ENCODE data around the gene SPN.
"Not testable (repeated sequence)": the region's sequence is repeated elsewhere in the genome, so short reads cannot be mapped to it uniquely, and the experiment has no call there.

SPN gene

DNA sequence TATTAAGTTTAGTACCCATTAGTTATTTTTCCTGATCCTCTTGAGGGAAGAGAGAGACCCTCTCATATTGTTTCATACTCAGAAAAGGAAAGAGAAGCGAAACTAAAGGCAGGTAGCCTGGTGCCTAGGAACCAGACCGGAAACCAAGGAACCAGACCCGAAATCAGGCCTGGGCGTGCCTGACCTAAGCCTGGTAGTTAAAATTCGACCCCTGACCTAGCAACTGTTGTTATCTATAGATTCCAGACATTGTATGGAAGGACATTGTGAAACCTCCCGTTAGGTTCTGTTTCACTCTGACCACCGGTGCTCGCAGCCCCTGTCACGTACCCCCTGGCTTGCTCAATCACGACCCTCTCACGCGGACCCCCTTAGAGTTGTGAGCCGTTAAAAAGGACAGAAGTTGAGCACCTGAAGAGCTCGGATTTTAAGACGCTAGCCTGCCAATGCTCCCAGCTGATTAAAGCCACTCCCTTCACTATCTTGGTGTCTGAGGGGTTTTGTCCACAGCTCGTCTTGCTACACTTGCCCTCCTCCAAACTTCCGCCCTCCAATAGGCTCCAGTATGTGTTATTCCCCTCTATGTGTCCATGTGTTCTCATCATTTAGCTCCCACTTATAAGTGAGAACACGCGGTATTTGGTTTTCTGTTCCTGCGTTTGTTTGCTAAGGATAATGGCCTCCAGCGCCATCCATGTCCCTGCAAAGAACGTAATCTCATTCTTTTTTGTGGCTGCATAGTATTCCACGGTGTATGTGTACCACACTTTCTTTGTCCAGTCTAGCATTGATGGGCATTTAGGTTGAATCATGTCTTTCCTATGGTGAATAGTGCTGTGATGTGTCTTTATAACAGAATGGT lies 26.7 kb downstream of the SPN start:
- H3K36me3 ChIP-seq (ENCODE audit: control insufficient read depth in 2 of 2, insufficient read depth in 2 of 2, low read length in 2 of 2); H3K9me3 ChIP-seq (ENCODE audit: control insufficient read depth in 2 of 2, low read length in 2 of 2); H3K27ac ChIP-seq (ENCODE audit: low read depth in 2 of 2, low read length in 2 of 2); H3K4me1 ChIP-seq (ENCODE audit: control insufficient read depth in 2 of 2, insufficient read depth in 2 of 2, low read length in 2 of 2); H3K9ac ChIP-seq (ENCODE audit: low read depth in 1 of 2, low read length in 2 of 2); H3K4me3 ChIP-seq (ENCODE audit: low read length in 2 of 2); H3K27me3 ChIP-seq (ENCODE audit: control insufficient read depth in 2 of 2, insufficient read depth in 2 of 2, low read length in 2 of 2): not testable (repeated sequence)

DNA sequence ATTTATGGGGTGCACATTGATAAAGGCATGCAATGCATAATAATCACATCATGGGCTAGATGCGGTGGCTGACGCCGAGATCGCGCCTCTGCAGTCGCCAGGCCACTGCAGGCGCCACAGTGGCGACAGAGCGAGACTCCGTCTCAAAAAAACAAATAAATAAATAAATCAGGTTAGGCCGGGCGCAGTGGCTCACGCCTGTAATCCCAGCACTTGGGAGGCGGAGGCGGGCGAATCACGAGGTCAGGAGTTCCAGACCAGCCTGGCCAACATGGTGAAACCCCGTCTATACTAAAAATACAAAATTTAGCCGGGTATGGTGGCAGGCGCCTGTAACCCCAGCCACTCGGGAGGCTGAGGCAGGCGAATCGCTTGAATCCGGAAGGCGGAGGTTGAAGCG lies 29.6 kb downstream of the SPN start:
- H3K9me3 ChIP-seq (ENCODE audit: control insufficient read depth in 2 of 2, low read length in 2 of 2); H3K4me3 ChIP-seq (ENCODE audit: low read length in 2 of 2); H3K36me3 ChIP-seq (ENCODE audit: control insufficient read depth in 2 of 2, insufficient read depth in 2 of 2, low read length in 2 of 2); H3K4me1 ChIP-seq (ENCODE audit: control insufficient read depth in 2 of 2, insufficient read depth in 2 of 2, low read length in 2 of 2); H3K9ac ChIP-seq (ENCODE audit: low read depth in 1 of 2, low read length in 2 of 2); H3K27me3 ChIP-seq (ENCODE audit: control insufficient read depth in 2 of 2, insufficient read depth in 2 of 2, low read length in 2 of 2); H3K27ac ChIP-seq (ENCODE audit: low read depth in 2 of 2, low read length in 2 of 2): not testable (repeated sequence)

DNA sequence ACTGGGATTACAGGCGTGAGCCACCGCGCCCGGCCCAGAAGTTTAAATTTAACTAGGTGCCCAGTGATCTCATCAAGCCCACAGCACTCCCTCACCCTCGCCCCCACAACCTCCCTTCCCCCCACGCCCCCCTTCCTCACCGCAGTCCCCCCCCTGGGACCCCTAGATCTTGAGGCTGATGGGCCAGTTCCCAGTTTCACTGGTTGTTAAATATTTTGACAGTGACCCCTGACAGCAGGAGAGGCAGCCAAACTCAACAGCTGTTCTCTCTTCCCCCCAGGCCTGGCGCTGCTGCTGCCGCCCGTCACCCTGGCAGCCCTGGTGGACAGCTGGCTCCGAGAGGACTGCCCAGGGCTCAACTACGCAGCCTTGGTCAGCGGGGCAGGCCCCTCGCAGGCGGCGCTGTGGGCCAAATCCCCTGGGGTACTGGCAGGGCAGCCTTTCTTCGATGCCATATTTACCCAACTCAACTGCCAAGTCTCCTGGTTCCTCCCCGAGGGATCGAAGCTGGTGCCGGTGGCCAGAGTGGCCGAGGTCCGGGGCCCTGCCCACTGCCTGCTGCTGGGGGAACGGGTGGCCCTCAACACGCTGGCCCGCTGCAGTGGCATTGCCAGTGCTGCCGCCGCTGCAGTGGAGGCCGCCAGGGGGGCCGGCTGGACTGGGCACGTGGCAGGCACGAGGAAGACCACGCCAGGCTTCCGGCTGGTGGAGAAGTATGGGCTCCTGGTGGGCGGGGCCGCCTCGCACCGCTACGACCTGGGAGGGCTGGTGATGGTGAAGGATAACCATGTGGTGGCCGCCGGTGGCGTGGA lies 31.5 kb downstream of the SPN start:
- peaks cover 0 to 5% of the 10 kb centered on the region in 2 donors for H3K4me1 ChIP-seq (ENCODE audit: control insufficient read depth in 2 of 2, insufficient read depth in 2 of 2, low read length in 2 of 2)
- no peaks in the 10 kb centered on the region for H3K9me3 ChIP-seq (ENCODE audit: control insufficient read depth in 2 of 2, low read length in 2 of 2)
- no peak overlapping the region for H3K9ac ChIP-seq (ENCODE audit: low read depth in 1 of 2, low read length in 2 of 2)
- H3K27me3 ChIP-seq (ENCODE audit: control insufficient read depth in 2 of 2, insufficient read depth in 2 of 2, low read length in 2 of 2): no peaks in the 10 kb centered on the region
- no peak overlapping the region for H3K4me3 ChIP-seq (ENCODE audit: low read length in 2 of 2)
- peaks cover 0 to 7% of the 10 kb centered on the region in 2 donors for H3K36me3 ChIP-seq (ENCODE audit: control insufficient read depth in 2 of 2, insufficient read depth in 2 of 2, low read length in 2 of 2)
- H3K27ac ChIP-seq (ENCODE audit: low read depth in 2 of 2, low read length in 2 of 2): no peak overlapping the region

DNA sequence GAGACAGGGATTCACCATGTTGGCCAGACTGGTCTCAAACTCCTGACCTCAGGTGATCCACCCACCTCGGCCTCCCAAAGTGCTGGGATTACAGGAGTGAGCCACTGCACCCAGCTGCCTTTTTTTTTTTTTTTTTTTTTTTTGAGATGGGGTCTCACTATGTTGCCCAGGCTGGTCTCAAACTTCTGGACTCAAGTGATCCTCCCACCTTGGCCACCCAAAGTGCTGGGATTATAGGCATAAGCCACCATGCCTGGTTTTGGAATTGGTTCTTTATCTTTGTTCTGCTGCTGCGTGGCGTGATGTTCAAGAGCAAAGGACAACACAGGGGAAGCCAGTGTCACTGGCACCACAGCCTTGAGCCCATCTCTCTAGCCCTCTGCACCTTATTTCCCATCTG lies 32.6 kb downstream of the SPN start:
- H3K9me3 ChIP-seq (ENCODE audit: control insufficient read depth in 2 of 2, low read length in 2 of 2); H3K36me3 ChIP-seq (ENCODE audit: control insufficient read depth in 2 of 2, insufficient read depth in 2 of 2, low read length in 2 of 2); H3K27ac ChIP-seq (ENCODE audit: low read depth in 2 of 2, low read length in 2 of 2); H3K27me3 ChIP-seq (ENCODE audit: control insufficient read depth in 2 of 2, insufficient read depth in 2 of 2, low read length in 2 of 2); H3K4me3 ChIP-seq (ENCODE audit: low read length in 2 of 2); H3K9ac ChIP-seq (ENCODE audit: low read depth in 1 of 2, low read length in 2 of 2); H3K4me1 ChIP-seq (ENCODE audit: control insufficient read depth in 2 of 2, insufficient read depth in 2 of 2, low read length in 2 of 2): not testable (repeated sequence)

DNA sequence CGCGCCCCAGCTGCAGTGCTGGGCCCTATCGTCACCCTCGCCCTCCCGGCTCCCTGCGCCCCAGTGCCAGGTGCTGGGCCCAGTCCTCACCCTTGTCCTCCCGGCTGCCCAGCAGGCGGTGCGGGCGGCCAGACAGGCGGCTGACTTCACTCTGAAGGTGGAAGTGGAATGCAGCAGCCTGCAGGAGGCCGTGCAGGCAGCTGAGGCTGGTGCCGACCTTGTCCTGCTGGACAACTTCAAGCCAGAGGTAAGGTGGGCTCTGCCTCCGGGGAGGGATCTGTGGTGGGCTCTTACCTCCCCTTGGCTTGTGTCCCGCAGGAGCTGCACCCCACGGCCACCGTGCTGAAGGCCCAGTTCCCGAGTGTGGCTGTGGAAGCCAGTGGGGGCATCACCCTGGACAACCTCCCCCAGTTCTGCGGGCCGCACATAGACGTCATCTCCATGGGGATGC lies 33.9 kb downstream of the SPN start:
- H3K27ac ChIP-seq (ENCODE audit: low read depth in 2 of 2, low read length in 2 of 2): no peak overlapping the region
- H3K4me1 ChIP-seq (ENCODE audit: control insufficient read depth in 2 of 2, insufficient read depth in 2 of 2, low read length in 2 of 2): peaks cover 2 to 5% of the 10 kb centered on the region in 2 donors
- no peaks in the 10 kb centered on the region for H3K9me3 ChIP-seq (ENCODE audit: control insufficient read depth in 2 of 2, low read length in 2 of 2)
- H3K27me3 ChIP-seq (ENCODE audit: control insufficient read depth in 2 of 2, insufficient read depth in 2 of 2, low read length in 2 of 2): no peaks in the 10 kb centered on the region
- no peak overlapping the region for H3K9ac ChIP-seq (ENCODE audit: low read depth in 1 of 2, low read length in 2 of 2)
- peaks cover 0 to 7% of the 10 kb centered on the region in 2 donors for H3K36me3 ChIP-seq (ENCODE audit: control insufficient read depth in 2 of 2, insufficient read depth in 2 of 2, low read length in 2 of 2)
- H3K4me3 ChIP-seq (ENCODE audit: low read length in 2 of 2): no peak overlapping the region

DNA sequence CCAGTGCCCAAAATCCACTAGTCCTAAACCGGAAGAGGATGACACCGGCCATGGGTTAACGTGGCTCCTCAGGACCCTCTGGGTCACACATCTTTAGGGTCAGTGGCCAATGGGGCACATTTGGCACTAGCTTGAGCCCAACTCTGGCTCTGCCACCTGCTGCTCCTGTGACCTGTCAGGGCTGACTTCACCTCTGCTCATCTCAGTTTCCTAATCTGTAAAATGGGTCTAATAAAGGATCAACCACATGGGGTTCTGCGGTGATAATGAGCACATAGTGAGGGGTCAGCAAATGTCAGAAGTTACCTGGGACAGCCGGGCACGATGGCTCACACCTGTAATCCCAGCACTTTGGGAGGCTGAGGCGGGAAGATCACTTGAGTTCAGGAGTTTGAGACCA lies 34.3 kb downstream of the SPN start:
- Histone ChIP-seq H3K27ac (ENCODE audit: low read depth in 2 of 2, low read length in 2 of 2) (no peak overlapping the region), H3K27me3 (ENCODE audit: control insufficient read depth in 2 of 2, insufficient read depth in 2 of 2, low read length in 2 of 2) (no peaks in the 10 kb centered on the region), H3K36me3 (ENCODE audit: control insufficient read depth in 2 of 2, insufficient read depth in 2 of 2, low read length in 2 of 2) (peaks cover 0 to 7% of the 10 kb centered on the region in 2 donors), H3K9me3 (ENCODE audit: control insufficient read depth in 2 of 2, low read length in 2 of 2) (no peaks in the 10 kb centered on the region), H3K4me1 (ENCODE audit: control insufficient read depth in 2 of 2, insufficient read depth in 2 of 2, low read length in 2 of 2) (peaks cover 2 to 5% of the 10 kb centered on the region in 2 donors), H3K4me3 (ENCODE audit: low read length in 2 of 2) (no peak overlapping the region), H3K9ac (ENCODE audit: low read depth in 1 of 2, low read length in 2 of 2) (no peak overlapping the region)

DNA sequence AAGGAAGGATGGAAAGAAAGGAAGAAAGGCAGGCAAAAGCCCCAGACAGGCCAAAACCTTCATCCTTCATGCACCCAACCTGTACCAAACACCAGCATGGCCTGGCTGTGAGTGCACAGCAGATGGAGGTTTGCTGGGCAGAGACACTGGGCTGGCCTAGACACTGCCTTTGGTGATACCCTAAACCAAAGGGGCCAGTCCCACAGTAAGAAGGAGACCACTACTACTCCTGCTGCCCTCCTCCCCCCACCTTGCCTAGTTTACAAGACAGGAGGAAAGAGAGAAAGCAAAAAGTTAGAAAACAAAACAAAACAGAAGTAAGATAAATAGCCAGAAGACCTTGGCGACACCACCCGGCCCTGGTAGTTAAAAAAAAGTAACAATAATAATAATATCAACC lies 35.0 kb downstream of the SPN start:
- Histone ChIP-seq H3K27me3 (ENCODE audit: control insufficient read depth in 2 of 2, insufficient read depth in 2 of 2, low read length in 2 of 2) (no peaks in the 10 kb centered on the region), H3K36me3 (ENCODE audit: control insufficient read depth in 2 of 2, insufficient read depth in 2 of 2, low read length in 2 of 2) (peaks cover 0 to 7% of the 10 kb centered on the region in 2 donors), H3K9me3 (ENCODE audit: control insufficient read depth in 2 of 2, low read length in 2 of 2) (no peaks in the 10 kb centered on the region), H3K9ac (ENCODE audit: low read depth in 1 of 2, low read length in 2 of 2) (no peak overlapping the region), H3K4me1 (ENCODE audit: control insufficient read depth in 2 of 2, insufficient read depth in 2 of 2, low read length in 2 of 2) (peaks cover 2 to 7% of the 10 kb centered on the region in 2 donors), H3K27ac (ENCODE audit: low read depth in 2 of 2, low read length in 2 of 2) (no peak overlapping the region), H3K4me3 (ENCODE audit: low read length in 2 of 2) (no peak overlapping the region)

DNA sequence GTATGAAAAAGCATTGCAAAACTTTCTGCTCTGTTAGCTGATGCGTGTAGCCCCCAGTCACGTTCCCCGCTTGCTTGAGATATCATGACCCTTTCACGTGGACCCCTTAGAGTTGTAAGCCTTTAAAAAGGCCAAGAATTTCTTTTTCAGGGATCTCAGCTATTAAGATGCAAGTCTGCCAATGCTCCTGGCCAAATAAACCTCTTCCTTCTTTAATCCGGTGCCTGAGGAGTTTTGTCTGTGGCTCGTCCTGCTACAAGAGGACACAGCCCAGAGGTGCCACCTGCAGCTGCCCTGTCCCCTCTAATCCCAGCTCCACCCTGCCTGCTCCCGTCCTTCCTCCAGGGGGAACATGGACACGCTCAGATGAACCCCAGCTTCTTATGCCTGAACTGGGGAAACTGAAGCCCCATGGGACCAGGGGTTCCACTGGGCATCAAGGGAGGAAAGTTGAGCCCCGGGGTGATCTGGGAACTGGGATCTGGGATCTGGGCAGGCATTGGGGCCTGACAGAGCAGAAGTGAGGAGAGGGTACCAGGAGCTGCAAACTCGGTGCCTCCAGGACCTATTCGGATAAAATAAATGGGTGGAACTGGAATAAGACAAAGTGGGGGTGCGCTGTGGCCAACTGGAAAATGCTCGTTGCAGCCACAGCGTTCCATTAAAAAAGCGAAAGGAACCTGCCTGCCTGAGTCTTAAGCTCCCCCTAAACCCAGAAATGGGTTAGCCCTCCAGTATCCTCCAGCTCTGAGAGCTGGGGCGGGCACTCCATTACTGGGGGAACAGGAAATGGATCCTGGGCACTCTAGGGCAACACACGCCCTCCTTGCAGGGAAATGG lies 35.7 kb downstream of the SPN start:
- Histone ChIP-seq H3K27me3 (ENCODE audit: control insufficient read depth in 2 of 2, insufficient read depth in 2 of 2, low read length in 2 of 2) (no peaks in the 10 kb centered on the region), H3K4me3 (ENCODE audit: low read length in 2 of 2) (no peak overlapping the region), H3K27ac (ENCODE audit: low read depth in 2 of 2, low read length in 2 of 2) (no peak overlapping the region), H3K4me1 (ENCODE audit: control insufficient read depth in 2 of 2, insufficient read depth in 2 of 2, low read length in 2 of 2) (peaks cover 2 to 7% of the 10 kb centered on the region in 2 donors), H3K9ac (ENCODE audit: low read depth in 1 of 2, low read length in 2 of 2) (no peak overlapping the region), H3K36me3 (ENCODE audit: control insufficient read depth in 2 of 2, insufficient read depth in 2 of 2, low read length in 2 of 2) (peaks cover 0 to 7% of the 10 kb centered on the region in 2 donors), H3K9me3 (ENCODE audit: control insufficient read depth in 2 of 2, low read length in 2 of 2) (no peaks in the 10 kb centered on the region)

DNA sequence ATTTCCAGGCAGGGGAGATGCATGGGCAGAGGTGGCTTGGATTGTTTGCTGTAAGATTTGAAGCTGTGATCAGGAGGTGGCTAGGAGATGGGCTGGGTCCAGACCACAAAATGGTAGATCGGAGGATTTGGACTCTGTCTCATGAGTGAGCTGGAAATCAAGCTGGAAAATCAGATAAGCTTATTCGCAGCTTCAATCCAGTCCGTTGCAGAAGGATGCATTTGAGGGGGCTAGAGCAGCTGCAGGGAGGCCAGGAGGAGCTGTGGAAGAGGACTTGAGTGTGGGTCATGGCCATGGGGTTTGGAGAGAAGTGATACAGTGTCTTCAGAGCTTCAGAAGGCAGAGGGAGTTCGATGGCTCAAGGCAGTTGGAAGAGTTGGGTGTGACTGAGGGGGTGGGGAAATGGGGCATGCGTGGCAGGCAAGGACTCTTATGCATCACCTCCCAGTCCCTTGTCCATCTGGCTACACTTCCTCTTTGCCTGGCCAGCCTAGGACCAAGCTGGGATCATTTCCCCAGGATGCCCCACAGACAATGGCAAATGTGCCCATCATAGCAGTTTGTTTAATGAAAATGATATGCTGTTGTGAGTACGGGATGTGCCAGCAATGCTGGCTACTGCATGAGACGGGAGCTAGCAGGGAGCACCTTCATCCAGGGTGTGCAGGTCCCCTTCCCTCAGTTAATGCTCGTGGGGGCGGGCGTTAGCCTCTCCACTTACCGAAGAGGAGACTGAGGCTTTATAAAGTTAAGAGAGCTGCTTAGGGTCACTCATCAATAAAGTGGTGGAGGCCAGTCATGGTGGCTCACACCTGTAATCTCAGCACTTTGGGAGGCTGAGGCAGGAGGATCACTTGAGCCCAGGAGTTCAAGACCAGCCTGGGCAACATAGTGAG lies 36.5 kb downstream of the SPN start:
- Histone ChIP-seq H3K9ac (ENCODE audit: low read depth in 1 of 2, low read length in 2 of 2) (no peak overlapping the region), H3K4me1 (ENCODE audit: control insufficient read depth in 2 of 2, insufficient read depth in 2 of 2, low read length in 2 of 2) (peaks cover 2 to 7% of the 10 kb centered on the region in 2 donors), H3K4me3 (ENCODE audit: low read length in 2 of 2) (no peak overlapping the region), H3K9me3 (ENCODE audit: control insufficient read depth in 2 of 2, low read length in 2 of 2) (no peaks in the 10 kb centered on the region), H3K27me3 (ENCODE audit: control insufficient read depth in 2 of 2, insufficient read depth in 2 of 2, low read length in 2 of 2) (no peaks in the 10 kb centered on the region), H3K36me3 (ENCODE audit: control insufficient read depth in 2 of 2, insufficient read depth in 2 of 2, low read length in 2 of 2) (peaks cover 0 to 7% of the 10 kb centered on the region in 2 donors), H3K27ac (ENCODE audit: low read depth in 2 of 2, low read length in 2 of 2) (no peak overlapping the region)
